Trophoblast cell (in vitro differentiated cells and primary cell): ENCODE measurements around the gene CAPN1.

Experiments
- DNase-seq, 2 donors: peaks; one replicate each; pipeline ENCODE4 v3.0.0-alpha.2; 2016
- H2AFZ ChIP-seq: 2 replicates; pipeline ENCODE4 v1.6.1; 2013; ENCODE audit warnings: low read length, moderate library complexity, mild to moderate bottlenecking; ENCODE audit not compliant: insufficient read depth, poor library complexity
- H2AK5ac ChIP-seq: 2 replicates; pipeline ENCODE4 v1.6.1; 2013; ENCODE audit warnings: mild to moderate bottlenecking, low read length
- H2BK120ac ChIP-seq: 2 replicates; pipeline ENCODE4 v1.6.1; 2013; ENCODE audit warnings: low read length, mild to moderate bottlenecking, moderate library complexity; ENCODE audit not compliant: insufficient read depth, poor library complexity
- H2BK12ac ChIP-seq: 2 replicates; pipeline ENCODE4 v1.6.1; 2013; ENCODE audit warnings: mild to moderate bottlenecking, low read length, moderate library complexity
- H2BK5ac ChIP-seq: 2 replicates; pipeline ENCODE4 v1.6.1; 2013; ENCODE audit warnings: low read length, low read depth, moderate library complexity, mild to moderate bottlenecking; ENCODE audit not compliant: poor library complexity
- H3K14ac ChIP-seq: 2 replicates; pipeline ENCODE4 v1.6.1; 2013; ENCODE audit warnings: mild to moderate bottlenecking, low read length
- H3K18ac ChIP-seq: 2 replicates; pipeline ENCODE4 v1.6.1; 2013; ENCODE audit warnings: mild to moderate bottlenecking, low read length
- H3K23ac ChIP-seq: 2 replicates; pipeline ENCODE4 v1.6.1; 2013; ENCODE audit warnings: low read length
- H3K27ac ChIP-seq: 2 replicates; pipeline ENCODE4 v1.5.1; 2013; ENCODE audit warnings: low read depth, mild to moderate bottlenecking, inconsistent platforms, low read length, moderate library complexity
- H3K27me3 ChIP-seq: 2 replicates; pipeline ENCODE4 v1.6.1; 2013; ENCODE audit warnings: inconsistent platforms, mild to moderate bottlenecking, low read length, moderate library complexity; ENCODE audit not compliant: insufficient read depth
- H3K36me3 ChIP-seq, 2 experiments: 1 replicate in 1 of 2; 2 replicates in 1 of 2; pipeline ENCODE4 v1.6.1; 2013; ENCODE audit warnings: low read length in 2 of 2, mild to moderate bottlenecking in 2 of 2, moderate library complexity in 1 of 2; ENCODE audit not compliant: insufficient read depth in 2 of 2, control insufficient read depth in 1 of 2
- H3K4ac ChIP-seq: 2 replicates; pipeline ENCODE4 v1.6.1; 2013; ENCODE audit warnings: low read depth, mild to moderate bottlenecking, low read length, moderate library complexity
- H3K4me1 ChIP-seq, 2 experiments: 1 replicate in 1 of 2; 2 replicates in 1 of 2; pipeline ENCODE4 v1.6.1; 2013; ENCODE audit warnings: low read length in 2 of 2, mild to moderate bottlenecking in 2 of 2, moderate library complexity in 1 of 2; ENCODE audit not compliant: insufficient read depth in 2 of 2, control insufficient read depth in 1 of 2
- H3K4me2 ChIP-seq: 2 replicates; pipeline ENCODE4 v1.6.1; 2013; ENCODE audit warnings: inconsistent platforms, mild to moderate bottlenecking, low read length, moderate library complexity
- H3K4me3 ChIP-seq: 2 replicates; pipeline ENCODE4 v1.5.1; 2013; ENCODE audit warnings: mild to moderate bottlenecking, low read depth, low read length, inconsistent platforms
- H3K79me1 ChIP-seq: one replicate; pipeline ENCODE4 v1.6.1; 2013; ENCODE audit warnings: low read length
- H3K79me2 ChIP-seq: 2 replicates; pipeline ENCODE4 v1.6.1; 2013; ENCODE audit warnings: low read length, mild to moderate bottlenecking; ENCODE audit not compliant: control insufficient read depth, insufficient read depth, poor library complexity
- H3K9ac ChIP-seq: 2 replicates; pipeline ENCODE4 v1.6.1; 2013; ENCODE audit warnings: mild to moderate bottlenecking, low read length
- H3K9me3 ChIP-seq: 2 replicates; pipeline ENCODE4 v1.6.1; 2013; ENCODE audit warnings: low read depth, mild to moderate bottlenecking, control low read depth, inconsistent platforms, low read length; ENCODE audit not compliant: insufficient read depth
- H4K12ac ChIP-seq: 2 replicates; pipeline ENCODE4 v1.6.1; 2013; ENCODE audit warnings: low read depth, mild to moderate bottlenecking, low read length, moderate library complexity
- H4K8ac ChIP-seq: 2 replicates; pipeline ENCODE4 v1.6.1; 2013; ENCODE audit warnings: low read depth, mild to moderate bottlenecking, low read length, moderate library complexity
- H4K91ac ChIP-seq: one replicate; pipeline ENCODE4 v1.6.1; 2013; ENCODE audit warnings: low read depth, mild to moderate bottlenecking, low read length, moderate library complexity
- WGBS: extraction: QIAGEN DNeasy Blood & Tissue Kit; methylation state at CpG from one replicate; pipeline ENCODE4 v1.1.7; 2013; ENCODE audit warnings: missing lambda C conversion rate; ENCODE audit not compliant: insufficient read length, insufficient coverage; ENCODE audit errors: extremely low coverage; 5-methylcytosine and 5-hydroxymethylcytosine counted together

Gene CAPN1

GRCh38 chr11:65134240-65134951 lies 47.3 kb upstream of the CAPN1 start, which contains the start of gene SYVN1:
Gene SYVN1 (minus strand): TSS chr11:65134519. CDS start chr11:65133601, 918 bp downstream.
- H4K8ac ChIP-seq = peak within 1 kb of the TSS; percentile 88
- peaks cover 7 to 12% of the 10 kb centered on the region in 2 experiments for H3K4me1 ChIP-seq
- H3K23ac ChIP-seq = no peak within 1 kb of the TSS
- H3K9ac ChIP-seq = peak within 1 kb of the TSS; percentile 97
- H3K4me3 ChIP-seq = peak within 1 kb of the TSS; percentile 90
- peaks cover 9% of the 10 kb centered on the region for H3K79me2 ChIP-seq
- peak within 1 kb of the TSS; percentile 65 for H2AFZ ChIP-seq
- peak within 1 kb of the TSS; percentile 60 for H3K14ac ChIP-seq
- H4K12ac ChIP-seq = peak within 1 kb of the TSS; percentile 66
- H3K18ac ChIP-seq = peak within 1 kb of the TSS; percentile 76
- H4K91ac ChIP-seq = peak within 1 kb of the TSS; percentile 88
- H2BK12ac ChIP-seq = peak within 1 kb of the TSS; percentile 16
- H3K4ac ChIP-seq = peak within 1 kb of the TSS; percentile 37
- H2BK5ac ChIP-seq = peak within 1 kb of the TSS; percentile 89
- peaks cover 11% of the 10 kb centered on the region for H3K79me1 ChIP-seq
- no CpG with 5 or more reads among the region's 60 CpGs for WGBS
- H2BK120ac ChIP-seq = peak within 1 kb of the TSS; percentile 73
- H3K9me3 ChIP-seq = peaks cover 1% of the 10 kb centered on the region
- peak; percentile 87 to 89 for DNase-seq
- peak within 1 kb of the TSS; percentile 92 for H3K27ac ChIP-seq
- H3K27me3 ChIP-seq = no peaks in the 10 kb centered on the region
- peak within 1 kb of the TSS; percentile 76 for H2AK5ac ChIP-seq
- peak within 1 kb of the TSS; percentile 85 for H3K4me2 ChIP-seq
- H3K36me3 ChIP-seq = peaks cover 34 to 37% of the 10 kb centered on the region in 2 experiments

GRCh38 chr11:65134952-65135632 lies 46.6 kb upstream of the CAPN1 start:
- no peak overlapping the region for H2BK12ac ChIP-seq
- peak overlapping the region; percentile 88 for H4K91ac ChIP-seq
- peaks cover 7 to 12% of the 10 kb centered on the region in 2 experiments for H3K4me1 ChIP-seq
- H2BK5ac ChIP-seq = no peak overlapping the region
- no peak overlapping the region for H3K4ac ChIP-seq
- H4K8ac ChIP-seq = peak overlapping the region; percentile 88
- no peak overlapping the region for H3K18ac ChIP-seq
- H3K27ac ChIP-seq = peak overlapping the region; percentile 92
- no peak overlapping the region for H3K23ac ChIP-seq
- peak overlapping the region; percentile 90 for H3K4me3 ChIP-seq
- H3K9me3 ChIP-seq = peaks cover 1% of the 10 kb centered on the region
- H3K27me3 ChIP-seq = no peaks in the 10 kb centered on the region
- H3K14ac ChIP-seq = peak overlapping the region; percentile 60
- peaks cover 27 to 30% of the 10 kb centered on the region in 2 experiments for H3K36me3 ChIP-seq
- DNase-seq = peak; percentile 95
- H2AK5ac ChIP-seq = no peak overlapping the region
- H3K79me2 ChIP-seq = peaks cover 9% of the 10 kb centered on the region
- no CpG with 5 or more reads among the region's 24 CpGs for WGBS
- peak overlapping the region; percentile 97 for H3K9ac ChIP-seq
- H2AFZ ChIP-seq = peak overlapping the region; percentile 13
- H4K12ac ChIP-seq = peak overlapping the region; percentile 66
- no peak overlapping the region for H2BK120ac ChIP-seq
- peaks cover 11% of the 10 kb centered on the region for H3K79me1 ChIP-seq
- peak overlapping the region; percentile 85 for H3K4me2 ChIP-seq

GRCh38 chr11:65135633-65136145 lies 46.0 kb upstream of the CAPN1 start:
- Histone ChIP-seq H3K9ac (no peak overlapping the region), H3K27ac (no peak overlapping the region), H3K79me1 (peaks cover 11% of the 10 kb centered on the region), H3K18ac (no peak overlapping the region), H3K27me3 (no peaks in the 10 kb centered on the region), H3K9me3 (peaks cover 1% of the 10 kb centered on the region), H3K4me1 (peaks cover 7 to 12% of the 10 kb centered on the region in 2 experiments), H2AFZ (no peak overlapping the region), H2AK5ac (no peak overlapping the region), H3K14ac (no peak overlapping the region), H3K4me2 (peak overlapping the region; percentile 85), H3K23ac (no peak overlapping the region), H4K12ac (no peak overlapping the region), H3K79me2 (peaks cover 9% of the 10 kb centered on the region), H4K8ac (peak overlapping the region; percentile 12), H4K91ac (peak overlapping the region; percentile 40), H2BK5ac (no peak overlapping the region), H3K4ac (no peak overlapping the region), H2BK12ac (no peak overlapping the region), H3K4me3 (no peak overlapping the region), H2BK120ac (no peak overlapping the region), H3K36me3 (peaks cover 22 to 24% of the 10 kb centered on the region in 2 experiments)
- WGBS = no CpG with 5 or more reads among the region's 11 CpGs
- no peak for DNase-seq

- Histone ChIP-seq H3K9ac (no peak overlapping the region), H3K4ac (no peak overlapping the region), H3K4me1 (peaks cover 7 to 12% of the 10 kb centered on the region in 2 experiments), H4K8ac (no peak overlapping the region), H2AK5ac (no peak overlapping the region), H3K4me3 (no peak overlapping the region), H3K23ac (peak overlapping the region; percentile 30), H2BK5ac (no peak overlapping the region), H3K18ac (no peak overlapping the region), H2AFZ (no peak overlapping the region), H3K79me1 (peaks cover 11% of the 10 kb centered on the region), H3K14ac (no peak overlapping the region), H3K9me3 (peaks cover 1% of the 10 kb centered on the region), H3K27ac (no peak overlapping the region), H3K4me2 (no peak overlapping the region), H4K12ac (no peak overlapping the region), H3K27me3 (no peaks in the 10 kb centered on the region), H2BK120ac (no peak overlapping the region), H3K36me3 (peaks cover 13 to 15% of the 10 kb centered on the region in 2 experiments), H4K91ac (no peak overlapping the region), H2BK12ac (no peak overlapping the region), H3K79me2 (peaks cover 9% of the 10 kb centered on the region)
- no CpG with 5 or more reads among the region's 15 CpGs for WGBS
- DNase-seq = no peak
These were observed 45.1 kb upstream of the CAPN1 start for GRCh38 chr11:65136515-65137096.
